Measurements from ENCODE around the gene ZBTB20.

ZBTB20 gene

DNA sequence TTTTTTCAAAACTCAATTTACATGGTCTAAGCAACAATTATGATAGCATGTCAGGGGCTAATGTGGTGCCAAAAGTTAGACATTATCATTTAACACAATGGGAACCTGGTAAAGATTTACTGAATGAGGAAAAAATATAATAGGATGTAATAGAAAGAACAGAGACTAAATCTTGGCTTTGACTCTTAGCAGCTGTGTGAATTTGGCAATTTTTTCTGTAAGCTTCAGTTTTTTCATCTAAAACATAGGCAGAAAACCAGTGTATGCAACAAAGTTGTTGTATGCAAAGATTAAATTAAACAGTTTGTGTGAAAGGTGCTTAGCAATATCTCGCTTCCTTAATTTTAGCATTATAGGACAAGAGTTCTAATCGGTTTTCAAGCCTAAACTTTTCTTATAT lies 57.6 kb downstream of the ZBTB20 start:
- H3K4me2 ChIP-seq (ENCODE audit: insufficient read depth, low read length), result no peak overlapping the region
- ATAC-seq (ENCODE audit: insufficient read depth, low read depth) (no peak), DNase-seq (no peak)
- no peak overlapping the region for H2AFZ ChIP-seq (ENCODE audit: low read depth, low read length)
- H3K4me1 ChIP-seq (ENCODE audit: insufficient read depth, low read length), result peaks cover 6% of the 10 kb centered on the region; the same call in 1 of the 2 replicates
- H3K36me3 ChIP-seq (ENCODE audit: insufficient read depth, low read length), result no peaks in the 10 kb centered on the region
- H3K27ac ChIP-seq (ENCODE audit: low read length), result no peak overlapping the region
- H3K79me2 ChIP-seq (ENCODE audit: insufficient read depth, low read length), result peaks cover 3% of the 10 kb centered on the region; the same call in 1 of the 2 replicates
- no peak for TF ChIP-seq CTCF (IDR thresholded peaks at IDR 0.05; ENCODE audit: borderline replicate concordance, extremely low read depth, low read length, poor library complexity, severe bottlenecking)
- no peak for TF ChIP-seq EZH2 (IDR thresholded peaks at IDR 0.05; ENCODE audit: borderline replicate concordance, low read depth, low read length, severe bottlenecking)
- no peaks in the 10 kb centered on the region for H3K9me3 ChIP-seq (ENCODE audit: insufficient read depth, low read length, severe bottlenecking)
- no peak overlapping the region for H3K9ac ChIP-seq (ENCODE audit: low read depth, low read length)
- 0 out of 2 replicates have a peak, but pooled peaks cover 2% of the 10 kb centered on the region for H4K20me1 ChIP-seq (ENCODE audit: insufficient read depth, low read length)
- no peaks in the 10 kb centered on the region for H3K27me3 ChIP-seq (ENCODE audit: insufficient read depth, low read length, poor library complexity)
- H3K4me3 ChIP-seq (ENCODE audit: low read depth in 1 of 2, low read length in 2 of 2), result no peak overlapping the region

- ATAC-seq (ENCODE audit: insufficient read depth, low read depth), result no peak
- TF ChIP-seq CTCF (IDR thresholded peaks at IDR 0.05; ENCODE audit: borderline replicate concordance, extremely low read depth, low read length, poor library complexity, severe bottlenecking), result no peak
- no peaks in the 10 kb centered on the region for H3K27me3 ChIP-seq (ENCODE audit: insufficient read depth, low read length, poor library complexity)
- 0 out of 2 replicates have a peak, but pooled peaks cover 2% of the 10 kb centered on the region for H4K20me1 ChIP-seq (ENCODE audit: insufficient read depth, low read length)
- no peak overlapping the region for H3K27ac ChIP-seq (ENCODE audit: low read length)
- no peak overlapping the region for H3K9ac ChIP-seq (ENCODE audit: low read depth, low read length)
- no peaks in the 10 kb centered on the region for H3K9me3 ChIP-seq (ENCODE audit: insufficient read depth, low read length, severe bottlenecking)
- H3K4me3 ChIP-seq (ENCODE audit: low read depth in 1 of 2, low read length in 2 of 2), result no peak overlapping the region
- H3K79me2 ChIP-seq (ENCODE audit: insufficient read depth, low read length), result peaks cover 3% of the 10 kb centered on the region; the same call in 1 of the 2 replicates
- no peak for DNase-seq
- peaks cover 6% of the 10 kb centered on the region; the same call in 1 of the 2 replicates for H3K4me1 ChIP-seq (ENCODE audit: insufficient read depth, low read length)
- H2AFZ ChIP-seq (ENCODE audit: low read depth, low read length), result no peak overlapping the region
- no peak overlapping the region for H3K4me2 ChIP-seq (ENCODE audit: insufficient read depth, low read length)
- H3K36me3 ChIP-seq (ENCODE audit: insufficient read depth, low read length), result no peaks in the 10 kb centered on the region
Measured at GRCh38 chr3:115087512-115087911, 59.6 kb downstream of the ZBTB20 start.

DNA sequence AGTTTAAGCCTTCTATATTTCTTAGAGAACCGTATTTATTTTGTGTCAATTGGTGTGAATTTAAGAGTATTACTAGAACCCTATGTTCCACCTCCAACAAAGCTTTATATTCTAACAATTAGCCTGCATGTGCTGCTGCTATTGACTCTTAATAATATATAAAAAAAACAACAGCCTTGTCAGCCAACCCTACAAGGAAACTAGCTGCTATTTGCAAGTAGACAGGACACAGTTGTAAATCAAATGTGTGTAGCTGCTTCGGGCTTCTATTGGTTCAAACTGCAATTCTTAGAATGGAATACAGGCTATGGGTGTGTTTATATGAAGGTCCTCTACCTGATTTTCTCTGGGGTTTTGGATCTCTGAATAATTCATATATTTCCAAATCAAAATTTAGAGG lies 60.7 kb downstream of the ZBTB20 start:
- Histone ChIP-seq H3K4me1 (ENCODE audit: insufficient read depth, low read length) (peaks cover 2% of the 10 kb centered on the region; the same call in 1 of the 2 replicates), H3K9ac (ENCODE audit: low read depth, low read length) (no peak overlapping the region), H3K4me3 (ENCODE audit: low read depth in 1 of 2, low read length in 2 of 2) (no peak overlapping the region), H3K4me2 (ENCODE audit: insufficient read depth, low read length) (no peak overlapping the region), H3K9me3 (ENCODE audit: insufficient read depth, low read length, severe bottlenecking) (no peaks in the 10 kb centered on the region), H3K79me2 (ENCODE audit: insufficient read depth, low read length) (peaks cover 5% of the 10 kb centered on the region), H2AFZ (ENCODE audit: low read depth, low read length) (no peak overlapping the region), H3K27me3 (ENCODE audit: insufficient read depth, low read length, poor library complexity) (no peaks in the 10 kb centered on the region), H3K36me3 (ENCODE audit: insufficient read depth, low read length) (no peaks in the 10 kb centered on the region), H3K27ac (ENCODE audit: low read length) (no peak overlapping the region), H4K20me1 (ENCODE audit: insufficient read depth, low read length) (no peaks in the 10 kb centered on the region)
- ATAC-seq (ENCODE audit: insufficient read depth, low read depth) (no peak), DNase-seq (no peak)
- no peak for TF ChIP-seq EZH2 (IDR thresholded peaks at IDR 0.05; ENCODE audit: borderline replicate concordance, low read depth, low read length, severe bottlenecking)
- no peak for TF ChIP-seq CTCF (IDR thresholded peaks at IDR 0.05; ENCODE audit: borderline replicate concordance, extremely low read depth, low read length, poor library complexity, severe bottlenecking)

Measured in DND-41 (cell line).